CD14-positive monocyte (primary cell): Measurements from ENCODE around the gene TTLL11. TPM values are rescaled to one million over a fixed set of nuclear protein-coding genes. Genes with fewer than 3 reads are reported as not detected.

Experiments
- DNase-seq, 3 donors: peaks; one replicate each; pipeline ENCODE4 v3.0.0-alpha.2; 2011 to 2022
- H2AFZ ChIP-seq: 2 replicates; pipeline ENCODE4 v1.6.0; 2012; ENCODE audit warnings: mild to moderate bottlenecking, low read depth, low read length, inconsistent platforms; ENCODE audit not compliant: insufficient read depth, poor library complexity, severe bottlenecking
- H3K27ac ChIP-seq, 2 donors: 1 replicate in 1 of 2; 2 replicates in 1 of 2; pipeline ENCODE4 v1.5.1; 2012 to 2013; ENCODE audit warnings: low read length in 2 of 2, control low read depth in 1 of 2, inconsistent platforms in 1 of 2, low read depth in 1 of 2, mild to moderate bottlenecking in 1 of 2
- H3K27me3 ChIP-seq, 2 donors: one replicate each; pipeline versions ENCODE4 v1.6.0 to v1.6.1; 2011 to 2013; ENCODE audit warnings: low read length in 2 of 2; ENCODE audit not compliant: control insufficient read depth in 2 of 2, insufficient read depth in 2 of 2
- H3K36me3 ChIP-seq, 2 donors: replicated peaks in 1 of 2; 1 replicate in 1 of 2; 2 replicates in 1 of 2; pipeline versions ENCODE4 v1.5.1 to v1.6.1; 2012 to 2013; ENCODE audit warnings: low read length in 2 of 2, control low read depth in 1 of 2, inconsistent platforms in 1 of 2, mild to moderate bottlenecking in 1 of 2; ENCODE audit not compliant: insufficient read depth in 2 of 2, control insufficient read depth in 1 of 2
- H3K4me1 ChIP-seq, 2 donors: 1 replicate in 1 of 2; 2 replicates in 1 of 2; pipeline versions ENCODE4 v1.5.1 to v1.6.1; 2012 to 2013; ENCODE audit warnings: low read length in 2 of 2, control low read depth in 1 of 2, inconsistent platforms in 1 of 2, mild to moderate bottlenecking in 1 of 2, moderate library complexity in 1 of 2; ENCODE audit not compliant: insufficient read depth in 2 of 2, control insufficient read depth in 1 of 2
- H3K4me2 ChIP-seq: replicated peaks from 2 replicates; pipeline ENCODE3; 2012; ENCODE audit warnings: low read length, moderate library complexity, mild to moderate bottlenecking; ENCODE audit not compliant: poor library complexity, severe bottlenecking; ENCODE audit errors: extremely low read depth
- H3K4me3 ChIP-seq, 3 experiments: fragments of 200-600 bp in 1 of 3; sonication (generic) in 1 of 3; replicated peaks in 1 of 3; 1 replicate in 2 of 3; 2 replicates in 1 of 3; pipeline ENCODE4 v1.5.1; 2011 to 2013; ENCODE audit warnings: low read length in 3 of 3, mild to moderate bottlenecking in 3 of 3, control low read depth in 2 of 3, low read depth in 2 of 3, inconsistent platforms in 1 of 3, moderate library complexity in 1 of 3
- H3K79me2 ChIP-seq: 2 replicates; pipeline ENCODE4 v1.6.0; 2012; ENCODE audit warnings: mild to moderate bottlenecking, control low read depth, inconsistent platforms, low read length, moderate library complexity; ENCODE audit not compliant: insufficient read depth
- H3K9ac ChIP-seq: 2 replicates; pipeline ENCODE4 v1.6.0; 2017; ENCODE audit warnings: low read length, mild to moderate bottlenecking; ENCODE audit not compliant: insufficient read depth, poor library complexity, severe bottlenecking
- H3K9me3 ChIP-seq, 2 donors: replicated peaks in 1 of 2; 1 replicate in 1 of 2; 2 replicates in 1 of 2; pipeline versions ENCODE4 v1.5.1 to v1.6.1; 2012 to 2013; ENCODE audit warnings: low read length in 2 of 2, control low read depth in 1 of 2; ENCODE audit not compliant: control insufficient read depth in 1 of 2, insufficient read depth in 1 of 2
- H4K20me1 ChIP-seq: 2 replicates; pipeline ENCODE4 v1.6.0; 2012; ENCODE audit warnings: mild to moderate bottlenecking, low read length, control low read depth, moderate library complexity; ENCODE audit not compliant: insufficient read depth
- H3K27ac Mint-ChIP-seq, 7 donors: one replicate each; pipeline ENCODE4 v1.8.0; 2020; ENCODE audit warnings: mild to moderate bottlenecking in 7 of 7, mixed read lengths in 7 of 7, moderate library complexity in 6 of 7, inconsistent platforms in 2 of 7
- H3K27me3 Mint-ChIP-seq, 3 donors: one replicate each; pipeline ENCODE4 v1.8.0; 2021 to 2022; ENCODE audit warnings: low read depth in 3 of 3, mild to moderate bottlenecking in 3 of 3, mixed read lengths in 3 of 3, moderate library complexity in 3 of 3, inconsistent platforms in 1 of 3
- H3K36me3 Mint-ChIP-seq, 2 donors: one replicate each; pipeline ENCODE4 v1.8.0; 2020; ENCODE audit warnings: mixed read lengths in 2 of 2, inconsistent platforms in 1 of 2, mild to moderate bottlenecking in 1 of 2
- H3K4me1 Mint-ChIP-seq: one replicate; pipeline ENCODE4 v1.8.0; 2020; ENCODE audit warnings: mild to moderate bottlenecking, mixed read lengths
- H3K4me3 Mint-ChIP-seq, 2 donors: one replicate each; pipeline ENCODE4 v1.8.0; 2020; ENCODE audit warnings: mild to moderate bottlenecking in 2 of 2, mixed read lengths in 2 of 2, moderate library complexity in 1 of 2
- H3K9me3 Mint-ChIP-seq, 7 donors: one replicate each; pipeline ENCODE4 v1.8.0; 2020 to 2022; ENCODE audit warnings: mixed read lengths in 7 of 7, mild to moderate bottlenecking in 6 of 7, moderate library complexity in 6 of 7, inconsistent platforms in 2 of 7
- WGBS: methylation state at CpG from one replicate; pipeline ENCODE4 v1.1.5; 2013; ENCODE audit warnings: missing lambda C conversion rate; ENCODE audit not compliant: insufficient coverage; 5-methylcytosine and 5-hydroxymethylcytosine counted together
- intact Hi-C, 2 donors: fragments of 100-400 bp; cut with micrococcal nuclease; formaldehyde crosslinking; loops; one replicate each; pipeline versions ENCODE4 v1.15.0 to v1.15.1; 2023
- polyA plus RNA-seq, 3 donors: library from polyadenylated mRNA; depleted of rRNA in 1 of 3; unstranded in 2 of 3; stranded (reverse) in 1 of 3; fragments of 300-500 nt in 2 of 3; fragments of >200 nt in 1 of 3; fragmentation: Illumina TruSeq in 2 of 3; gene quantifications; 1 replicate in 2 of 3; 2 replicates in 1 of 3; pipeline ENCODE4 v1.2.3, GENCODE V29; 2012 to 2021
- TF ChIP-seq, protein P1 (sequence below): fragments of 200-600 bp; IDR thresholded peaks from one replicate; pipeline ENCODE4 v1.8.0; 2022; ENCODE audit warnings: antibody characterized with exemption, mild to moderate bottlenecking

The TTLL11 gene
- polyA plus RNA-seq, 3 donors: 2.9 to 3.5 (median 3.1) TPM

DNA sequence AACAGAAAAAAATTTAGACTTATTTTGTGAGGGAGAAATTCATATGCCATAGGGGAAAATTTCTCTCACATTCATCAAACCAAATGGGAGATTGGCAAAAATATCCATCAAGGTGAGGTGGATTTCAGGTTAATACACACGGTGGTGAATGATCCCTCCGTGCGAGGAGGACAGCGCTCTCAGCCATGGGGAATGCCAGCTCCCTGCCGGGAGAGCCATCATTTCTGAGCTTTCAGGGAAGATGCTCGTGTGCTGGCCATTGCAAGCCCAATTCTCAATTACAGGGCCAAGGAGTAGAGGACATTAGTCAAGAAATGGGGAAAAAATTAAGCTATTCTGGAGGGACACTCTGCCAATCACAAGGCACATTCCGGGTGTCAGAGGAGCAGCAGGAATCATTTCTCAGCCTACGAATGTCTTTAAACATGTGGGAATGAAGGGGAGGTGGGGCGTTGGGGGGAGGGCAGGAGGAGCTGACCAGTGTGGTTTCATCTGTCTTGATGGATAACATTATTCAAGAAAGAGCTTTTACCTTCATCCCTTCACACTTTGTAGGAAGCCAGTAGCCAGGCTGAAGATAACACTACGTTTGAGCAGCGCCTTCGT is 276.2 kb downstream of the TTLL11 start:
- H2AFZ ChIP-seq: no peak overlapping the region
- H3K4me3 ChIP-seq: no peak overlapping the region
- H3K4me1 ChIP-seq: no peaks in the 10 kb centered on the region
- no peaks in the 10 kb centered on the region for H3K36me3 Mint-ChIP-seq
- TF ChIP-seq, protein P1, sequence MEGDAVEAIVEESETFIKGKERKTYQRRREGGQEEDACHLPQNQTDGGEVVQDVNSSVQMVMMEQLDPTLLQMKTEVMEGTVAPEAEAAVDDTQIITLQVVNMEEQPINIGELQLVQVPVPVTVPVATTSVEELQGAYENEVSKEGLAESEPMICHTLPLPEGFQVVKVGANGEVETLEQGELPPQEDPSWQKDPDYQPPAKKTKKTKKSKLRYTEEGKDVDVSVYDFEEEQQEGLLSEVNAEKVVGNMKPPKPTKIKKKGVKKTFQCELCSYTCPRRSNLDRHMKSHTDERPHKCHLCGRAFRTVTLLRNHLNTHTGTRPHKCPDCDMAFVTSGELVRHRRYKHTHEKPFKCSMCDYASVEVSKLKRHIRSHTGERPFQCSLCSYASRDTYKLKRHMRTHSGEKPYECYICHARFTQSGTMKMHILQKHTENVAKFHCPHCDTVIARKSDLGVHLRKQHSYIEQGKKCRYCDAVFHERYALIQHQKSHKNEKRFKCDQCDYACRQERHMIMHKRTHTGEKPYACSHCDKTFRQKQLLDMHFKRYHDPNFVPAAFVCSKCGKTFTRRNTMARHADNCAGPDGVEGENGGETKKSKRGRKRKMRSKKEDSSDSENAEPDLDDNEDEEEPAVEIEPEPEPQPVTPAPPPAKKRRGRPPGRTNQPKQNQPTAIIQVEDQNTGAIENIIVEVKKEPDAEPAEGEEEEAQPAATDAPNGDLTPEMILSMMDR: no peak
- 90% methylated on average over 8 of the region's 12 CpGs for WGBS
- H4K20me1 ChIP-seq: no peaks in the 10 kb centered on the region
- no peaks in the 10 kb centered on the region for H3K36me3 ChIP-seq
- no peaks in the 10 kb centered on the region for H3K79me2 ChIP-seq
- no peak for DNase-seq
- no peak overlapping the region for H3K4me3 Mint-ChIP-seq
- H3K9me3 Mint-ChIP-seq: peaks cover 0 to 2% (median 0%) of the 10 kb centered on the region in 7 donors
- H3K4me2 ChIP-seq: no peak overlapping the region
- peaks cover 2 to 11% (median 10%) of the 10 kb centered on the region in 3 donors for H3K27me3 Mint-ChIP-seq
- peaks cover 8% of the 10 kb centered on the region for H3K4me1 Mint-ChIP-seq
- H3K27ac Mint-ChIP-seq: no peak overlapping the region
- H3K27me3 ChIP-seq: no peaks in the 10 kb centered on the region
- intact Hi-C loops: no loop called here
- H3K27ac ChIP-seq: no peak overlapping the region
- no peak overlapping the region for H3K9ac ChIP-seq
- no peaks in the 10 kb centered on the region for H3K9me3 ChIP-seq

- Histone ChIP-seq H3K4me3 (no peak overlapping the region), H4K20me1 (no peaks in the 10 kb centered on the region), H2AFZ (no peak overlapping the region), H3K9me3 (no peaks in the 10 kb centered on the region), H3K36me3 (no peaks in the 10 kb centered on the region), H3K79me2 (no peaks in the 10 kb centered on the region), H3K27ac (no peak overlapping the region), H3K4me2 (no peak overlapping the region), H3K9ac (no peak overlapping the region), H3K4me1 (no peaks in the 10 kb centered on the region), H3K27me3 (no peaks in the 10 kb centered on the region)
- peaks cover 3 to 11% (median 10%) of the 10 kb centered on the region in 3 donors for H3K27me3 Mint-ChIP-seq
- H3K4me1 Mint-ChIP-seq: peaks cover 8% of the 10 kb centered on the region
- H3K9me3 Mint-ChIP-seq: peaks cover 0 to 2% (median 0%) of the 10 kb centered on the region in 7 donors
- intact Hi-C loops: no loop called here
- 92% methylated on average over 18 of the region's 23 CpGs for WGBS
- TF ChIP-seq, protein P1: no peak
- no peak overlapping the region for H3K4me3 Mint-ChIP-seq
- no peak overlapping the region for H3K27ac Mint-ChIP-seq
- no peak for DNase-seq
- no peaks in the 10 kb centered on the region for H3K36me3 Mint-ChIP-seq
Measured at GRCh38 chr9:121816449-121816817, 276.7 kb downstream of the TTLL11 start.
